Keratinocyte (primary cell): ENCODE data around the gene SGCE.

Source experiments
- CTCF ChIP-seq, 3 experiments: IDR thresholded peaks in 1 of 3; conservative IDR thresholded peaks in 1 of 3; optimal IDR thresholded peaks in 1 of 3; 2 replicates in 2 of 3; 3 replicates in 1 of 3; pipeline versions ENCODE3 to v1.5.1; 2011; ENCODE audit warnings: low read length in 3 of 3, mild to moderate bottlenecking in 3 of 3, moderate library complexity in 2 of 3, control low read depth in 1 of 3, inconsistent platforms in 1 of 3; ENCODE audit not compliant: insufficient read depth in 2 of 3; ENCODE audit errors: extremely low read depth in 1 of 3
- EZH2 ChIP-seq: IDR thresholded peaks from one replicate; pipeline ENCODE4 v1.6.1; 2012; ENCODE audit warnings: inconsistent platforms, mild to moderate bottlenecking, low read length, moderate library complexity

GRCh38 chr7:94633687-94634086 is 22.2 kb downstream of the SGCE start:
- TF ChIP-seq CTCF (optimal IDR thresholded peaks at IDR 0.05 in 1 of 3, IDR thresholded peaks at IDR 0.05 in 1 of 3, conservative IDR thresholded peaks at IDR 0.05 in 1 of 3; ENCODE audit: extremely low read depth in 1 of 3, insufficient read depth in 2 of 3, low read length in 3 of 3) (no peak), EZH2 (no peak)
